ENCODE measurements around the gene GRID1.

GRID1 gene

DNA sequence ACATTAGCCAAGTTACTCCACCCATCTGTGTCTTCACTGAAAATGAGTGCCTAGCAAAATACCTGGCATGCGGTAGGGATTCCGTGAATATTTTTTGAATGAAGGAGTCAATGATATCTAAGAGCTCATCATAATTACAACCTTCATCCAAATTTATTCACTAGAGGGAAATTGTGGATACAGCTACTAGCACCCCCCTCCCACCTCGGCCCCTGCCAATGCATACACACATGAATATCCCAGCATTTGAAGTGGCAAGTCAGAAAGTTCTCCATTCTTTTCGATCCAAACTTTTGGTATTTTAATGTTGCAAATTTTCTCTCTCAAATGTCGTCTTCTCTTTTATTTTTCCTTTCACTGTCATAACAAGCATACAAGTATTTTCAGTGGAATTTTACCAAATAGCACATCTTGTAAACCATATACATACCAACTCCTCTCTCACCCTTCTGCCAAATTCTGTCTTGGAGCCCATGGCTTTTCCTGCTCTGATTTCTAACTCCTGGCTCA, 164.3 kb downstream of the GRID1 start:
- H3K4me2 ChIP-seq (ENCODE audit: low read length) = no peak overlapping the region
- H3K9me3 ChIP-seq (ENCODE audit: low read length) = no peaks in the 10 kb centered on the region
- H3K9me2 ChIP-seq (ENCODE audit: low read depth, low read length) = no peaks in the 10 kb centered on the region
- H3K79me2 ChIP-seq (ENCODE audit: insufficient read depth, low read length) = no peaks in the 10 kb centered on the region
- H4K20me1 ChIP-seq (ENCODE audit: insufficient read depth, low read length) = no peaks in the 10 kb centered on the region
- H3K4me3 ChIP-seq (ENCODE audit: low read depth, low read length, poor library complexity, severe bottlenecking) = no peak overlapping the region
- no peak for TF ChIP-seq EZH2 (IDR thresholded peaks at IDR 0.05; ENCODE audit: borderline replicate concordance, low read length)
- TF ChIP-seq, protein P1, sequence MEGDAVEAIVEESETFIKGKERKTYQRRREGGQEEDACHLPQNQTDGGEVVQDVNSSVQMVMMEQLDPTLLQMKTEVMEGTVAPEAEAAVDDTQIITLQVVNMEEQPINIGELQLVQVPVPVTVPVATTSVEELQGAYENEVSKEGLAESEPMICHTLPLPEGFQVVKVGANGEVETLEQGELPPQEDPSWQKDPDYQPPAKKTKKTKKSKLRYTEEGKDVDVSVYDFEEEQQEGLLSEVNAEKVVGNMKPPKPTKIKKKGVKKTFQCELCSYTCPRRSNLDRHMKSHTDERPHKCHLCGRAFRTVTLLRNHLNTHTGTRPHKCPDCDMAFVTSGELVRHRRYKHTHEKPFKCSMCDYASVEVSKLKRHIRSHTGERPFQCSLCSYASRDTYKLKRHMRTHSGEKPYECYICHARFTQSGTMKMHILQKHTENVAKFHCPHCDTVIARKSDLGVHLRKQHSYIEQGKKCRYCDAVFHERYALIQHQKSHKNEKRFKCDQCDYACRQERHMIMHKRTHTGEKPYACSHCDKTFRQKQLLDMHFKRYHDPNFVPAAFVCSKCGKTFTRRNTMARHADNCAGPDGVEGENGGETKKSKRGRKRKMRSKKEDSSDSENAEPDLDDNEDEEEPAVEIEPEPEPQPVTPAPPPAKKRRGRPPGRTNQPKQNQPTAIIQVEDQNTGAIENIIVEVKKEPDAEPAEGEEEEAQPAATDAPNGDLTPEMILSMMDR (IDR thresholded peaks at IDR 0.05; ENCODE audit: low read length) = no peak
- no peaks in the 10 kb centered on the region for H3K4me1 ChIP-seq (ENCODE audit: insufficient read depth, low read length, severe bottlenecking)
- no peaks in the 10 kb centered on the region for H3K27me3 ChIP-seq (ENCODE audit: insufficient read depth, low read length)
- no peaks in the 10 kb centered on the region for H3F3A ChIP-seq (ENCODE audit: insufficient read depth, low read length)
- no peak overlapping the region for H3K27ac ChIP-seq (ENCODE audit: low read depth, low read length, poor library complexity, severe bottlenecking)
- no peaks in the 10 kb centered on the region for H3K36me3 ChIP-seq (ENCODE audit: insufficient read depth, low read length)
- H2AFZ ChIP-seq (ENCODE audit: low read length) = no peak overlapping the region
- H3K9ac ChIP-seq (ENCODE audit: low read length) = no peak overlapping the region

DNA sequence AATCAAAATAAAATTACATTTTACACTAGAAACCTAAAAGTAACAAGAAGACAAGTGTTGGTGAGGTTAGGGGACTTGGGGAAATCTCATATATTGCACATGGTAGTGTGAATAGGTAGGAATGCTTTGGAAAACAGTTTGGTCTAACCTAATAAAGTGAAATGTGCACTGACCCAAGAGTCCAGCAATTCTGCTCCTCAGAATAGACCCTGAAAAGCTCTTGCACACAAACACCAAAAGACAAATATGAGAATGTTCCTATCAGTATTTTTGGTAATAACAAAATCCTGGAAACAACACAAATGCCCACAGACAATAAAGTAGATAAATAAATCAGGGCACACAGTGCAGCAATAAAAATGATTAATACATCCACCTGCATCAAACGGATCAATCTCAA, 165.7 kb downstream of the GRID1 start:
- no peaks in the 10 kb centered on the region for H3F3A ChIP-seq (ENCODE audit: insufficient read depth, low read length)
- no peaks in the 10 kb centered on the region for H3K9me3 ChIP-seq (ENCODE audit: low read length)
- no peak overlapping the region for H3K4me2 ChIP-seq (ENCODE audit: low read length)
- H3K27ac ChIP-seq (ENCODE audit: low read depth, low read length, poor library complexity, severe bottlenecking) = no peak overlapping the region
- H3K4me3 ChIP-seq (ENCODE audit: low read depth, low read length, poor library complexity, severe bottlenecking) = no peak overlapping the region
- H3K36me3 ChIP-seq (ENCODE audit: insufficient read depth, low read length) = no peaks in the 10 kb centered on the region
- H3K9me2 ChIP-seq (ENCODE audit: low read depth, low read length) = no peaks in the 10 kb centered on the region
- no peaks in the 10 kb centered on the region for H4K20me1 ChIP-seq (ENCODE audit: insufficient read depth, low read length)
- H3K27me3 ChIP-seq (ENCODE audit: insufficient read depth, low read length) = no peaks in the 10 kb centered on the region
- no peaks in the 10 kb centered on the region for H3K4me1 ChIP-seq (ENCODE audit: insufficient read depth, low read length, severe bottlenecking)
- no peak overlapping the region for H2AFZ ChIP-seq (ENCODE audit: low read length)
- no peak overlapping the region for H3K9ac ChIP-seq (ENCODE audit: low read length)
- H3K79me2 ChIP-seq (ENCODE audit: insufficient read depth, low read length) = no peaks in the 10 kb centered on the region
- TF ChIP-seq, protein P1 (IDR thresholded peaks at IDR 0.05; ENCODE audit: low read length) = no peak
- TF ChIP-seq EZH2 (IDR thresholded peaks at IDR 0.05; ENCODE audit: borderline replicate concordance, low read length) = no peak

- Histone ChIP-seq H3K79me2 (ENCODE audit: insufficient read depth, low read length) (no peaks in the 10 kb centered on the region), H3K4me2 (ENCODE audit: low read length) (no peak overlapping the region), H3K9me2 (ENCODE audit: low read depth, low read length) (no peaks in the 10 kb centered on the region), H3K27ac (ENCODE audit: low read depth, low read length, poor library complexity, severe bottlenecking) (no peak overlapping the region), H4K20me1 (ENCODE audit: insufficient read depth, low read length) (no peaks in the 10 kb centered on the region), H3K27me3 (ENCODE audit: insufficient read depth, low read length) (no peaks in the 10 kb centered on the region), H3K36me3 (ENCODE audit: insufficient read depth, low read length) (no peaks in the 10 kb centered on the region), H3F3A (ENCODE audit: insufficient read depth, low read length) (no peaks in the 10 kb centered on the region), H3K4me1 (ENCODE audit: insufficient read depth, low read length, severe bottlenecking) (no peaks in the 10 kb centered on the region), H3K9ac (ENCODE audit: low read length) (no peak overlapping the region), H3K9me3 (ENCODE audit: low read length) (no peaks in the 10 kb centered on the region), H2AFZ (ENCODE audit: low read length) (no peak overlapping the region), H3K4me3 (ENCODE audit: low read depth, low read length, poor library complexity, severe bottlenecking) (no peak overlapping the region)
- no peak for TF ChIP-seq EZH2 (IDR thresholded peaks at IDR 0.05; ENCODE audit: borderline replicate concordance, low read length)
- TF ChIP-seq, protein P1 (IDR thresholded peaks at IDR 0.05; ENCODE audit: low read length) = no peak
These were observed 166.3 kb downstream of the GRID1 start for GRCh38 chr10:86200269-86200668.
